ENCODE results near the gene PRPF19. TPM values are rescaled to one million over a fixed set of nuclear protein-coding genes. Genes with fewer than 3 reads are reported as not detected.

Gene PRPF19
- total RNA-seq, 1 experiment from 2014 or later = 160 TPM

GRCh38 chr11:60872961-60873524 is 33.3 kb downstream of the PRPF19 start:
- H3K9me3 ChIP-seq (ENCODE audit: insufficient read depth, low read depth) = no peaks in the 10 kb centered on the region
- no peak overlapping the region for H3K27ac ChIP-seq
- TF ChIP-seq EZH2 (IDR thresholded peaks at IDR 0.05; ENCODE audit: low read depth) = no peak
- TF ChIP-seq CTCF (conservative IDR thresholded peaks at IDR 0.05) = no peak
- no peaks in the 10 kb centered on the region for H4K20me1 ChIP-seq (ENCODE audit: insufficient read depth)
- CTCF ChIA-PET = interaction anchor here (0.6 kb wide), 2 partner anchors 27 to 574 kb away, joined by 3 to 5 read pairs; no protein-coding TSS in a partner anchor
- H3K27me3 ChIP-seq (ENCODE audit: insufficient read depth, low read depth) = no peaks in the 10 kb centered on the region
- peak in 1 of 2 experiments; percentile 28 for DNase-seq
- H3K36me3 ChIP-seq (ENCODE audit: low read depth) = no peaks in the 10 kb centered on the region
- no peak overlapping the region for H3K4me3 ChIP-seq
- POLR2A ChIA-PET (ENCODE audit: unreplicated experiment) = no interaction called here
- 0 out of 2 replicates have a peak, but pooled peaks cover 6% of the 10 kb centered on the region for H3K4me1 ChIP-seq (replicated peaks; ENCODE audit: insufficient read depth)
- H3F3A ChIP-seq (ENCODE audit: insufficient read depth, low read depth) = no peaks in the 10 kb centered on the region
- intact Hi-C loops (cut with micrococcal nuclease; ENCODE audit: unreplicated experiment) = no loop called here
- no TSS peak for BruUV-seq (replicated peaks)
- no peaks in the 10 kb centered on the region for H3K79me2 ChIP-seq (ENCODE audit: low read depth)
- no peak overlapping the region for H3K4me2 ChIP-seq
- H3K9me2 ChIP-seq (ENCODE audit: insufficient read depth) = no peaks in the 10 kb centered on the region
- H2AFZ ChIP-seq = no peak overlapping the region

- H3K9me3 ChIP-seq (ENCODE audit: insufficient read depth, low read depth) = no peaks in the 10 kb centered on the region
- CTCF ChIA-PET = no interaction called here
- H3K79me2 ChIP-seq (ENCODE audit: low read depth) = no peaks in the 10 kb centered on the region
- H3K27ac ChIP-seq = no peak overlapping the region
- H3K36me3 ChIP-seq (ENCODE audit: low read depth) = no peaks in the 10 kb centered on the region
- H3F3A ChIP-seq (ENCODE audit: insufficient read depth, low read depth) = no peaks in the 10 kb centered on the region
- H2AFZ ChIP-seq = no peak overlapping the region
- H3K9me2 ChIP-seq (ENCODE audit: insufficient read depth) = no peaks in the 10 kb centered on the region
- H3K27me3 ChIP-seq (ENCODE audit: insufficient read depth, low read depth) = no peaks in the 10 kb centered on the region
- BruUV-seq (replicated peaks) = no TSS peak
- TF ChIP-seq EZH2 (IDR thresholded peaks at IDR 0.05; ENCODE audit: low read depth) (no peak), CTCF (conservative IDR thresholded peaks at IDR 0.05) (no peak)
- 0 out of 2 replicates have a peak, but pooled peaks cover 6% of the 10 kb centered on the region for H3K4me1 ChIP-seq (replicated peaks; ENCODE audit: insufficient read depth)
- no peak overlapping the region for H3K4me2 ChIP-seq
- POLR2A ChIA-PET (ENCODE audit: unreplicated experiment) = interaction anchor here (0.5 kb wide), 1 partner anchor 9 kb away, joined by 4 read pairs; no protein-coding TSS in a partner anchor
- peak in 1 of 2 experiments; percentile 48 for DNase-seq
- H3K4me3 ChIP-seq = no peak overlapping the region
- intact Hi-C loops (cut with micrococcal nuclease; ENCODE audit: unreplicated experiment) = no loop called here
- no peaks in the 10 kb centered on the region for H4K20me1 ChIP-seq (ENCODE audit: insufficient read depth)
These were observed 34.0 kb downstream of the PRPF19 start for GRCh38 chr11:60872124-60872960.

- ChIA-PET CTCF (no interaction called here), POLR2A (ENCODE audit: unreplicated experiment) (interaction anchor here (0.5 to 0.6 kb wide), 3 partner anchors 10 to 268 kb away, joined by 4 to 9 read pairs (median 6); no protein-coding TSS in a partner anchor)
- BruUV-seq (replicated peaks) = no TSS peak
- Histone ChIP-seq H3K27ac (no peak overlapping the region), H3K9me3 (ENCODE audit: insufficient read depth, low read depth) (no peaks in the 10 kb centered on the region), H3K4me1 (replicated peaks; ENCODE audit: insufficient read depth) (0 out of 2 replicates have a peak, but pooled peaks cover 12% of the 10 kb centered on the region), H3K79me2 (ENCODE audit: low read depth) (no peaks in the 10 kb centered on the region), H3K36me3 (ENCODE audit: low read depth) (no peaks in the 10 kb centered on the region), H3F3A (ENCODE audit: insufficient read depth, low read depth) (no peaks in the 10 kb centered on the region), H3K27me3 (ENCODE audit: insufficient read depth, low read depth) (no peaks in the 10 kb centered on the region), H2AFZ (no peak overlapping the region), H3K4me2 (no peak overlapping the region), H3K9me2 (ENCODE audit: insufficient read depth) (no peaks in the 10 kb centered on the region), H3K4me3 (no peak overlapping the region), H4K20me1 (ENCODE audit: insufficient read depth) (no peaks in the 10 kb centered on the region)
- TF ChIP-seq CTCF (conservative IDR thresholded peaks at IDR 0.05) = no peak
- no peak for TF ChIP-seq EZH2 (IDR thresholded peaks at IDR 0.05; ENCODE audit: low read depth)
- DNase-seq = no peak
- intact Hi-C loops (cut with micrococcal nuclease; ENCODE audit: unreplicated experiment) = no loop called here
These were observed 34.9 kb downstream of the PRPF19 start for GRCh38 chr11:60871378-60872061.

All from PC-9 (cell line).